Retinal pigment epithelial cell (primary cell): ENCODE data around the gene NFIB.

Experiments used
- DNase-seq: peaks from one replicate; pipeline ENCODE4 v3.0.0-alpha.2; 2010; ENCODE audit warnings: low read depth
- H3K4me3 ChIP-seq: 2 replicates; pipeline ENCODE4 v1.5.1; 2011; ENCODE audit warnings: mild to moderate bottlenecking, low read length, control low read depth, moderate library complexity
- CTCF ChIP-seq: conservative IDR thresholded peaks from 2 replicates; pipeline ENCODE4 v1.5.1; 2011; ENCODE audit warnings: low read depth, low read length, control low read depth, inconsistent platforms

Gene NFIB

GRCh38 chr9:14288433-14288832 is 25.5 kb downstream of the NFIB start:
- DNase-seq = no peak
- TF ChIP-seq CTCF = no peak
- H3K4me3 ChIP-seq = no peak overlapping the region

- no peak overlapping the region for H3K4me3 ChIP-seq
- DNase-seq = no peak
- TF ChIP-seq CTCF = no peak
Measured at GRCh38 chr9:14286121-14286520, 27.8 kb downstream of the NFIB start.

GRCh38 chr9:14283276-14283675 is 30.7 kb downstream of the NFIB start:
- DNase-seq = no peak
- no peak overlapping the region for H3K4me3 ChIP-seq
- TF ChIP-seq CTCF = no peak

GRCh38 chr9:14281876-14282275 is 32.1 kb downstream of the NFIB start:
- no peak overlapping the region for H3K4me3 ChIP-seq
- no peak for DNase-seq
- TF ChIP-seq CTCF = no peak

- TF ChIP-seq CTCF = no peak
- H3K4me3 ChIP-seq = no peak overlapping the region
- DNase-seq = no peak
Measured at GRCh38 chr9:14281136-14281795, 32.7 kb downstream of the NFIB start.

GRCh38 chr9:14279671-14280070 is 34.3 kb downstream of the NFIB start:
- no peak overlapping the region for H3K4me3 ChIP-seq
- no peak for TF ChIP-seq CTCF
- DNase-seq = no peak

- no peak for TF ChIP-seq CTCF
- DNase-seq = no peak
- no peak overlapping the region for H3K4me3 ChIP-seq
Measured at GRCh38 chr9:14278291-14278721, 35.6 kb downstream of the NFIB start.
